Measurements from ENCODE around the gene RESP18. TPM values are rescaled to one million over a fixed set of nuclear protein-coding genes. Genes with fewer than 3 reads are reported as not detected.

RESP18 gene
- total RNA-seq, 2 experiments from 2014 or later: not detected

GRCh38 chr2:219282943-219283581 lies 49.5 kb downstream of the RESP18 start:
- CTCF ChIA-PET: interaction anchor here (4.3 kb wide), 1 partner anchor 11 kb away, joined by 36 read pairs; no protein-coding TSS in a partner anchor

GRCh38 chr2:219282375-219282774 lies 50.2 kb downstream of the RESP18 start:
- ChIA-PET CTCF (interaction anchor here (4.3 kb wide), 1 partner anchor 11 kb away, joined by 36 read pairs; no protein-coding TSS in a partner anchor), POLR2A (no interaction called here)

More at GRCh38 chr2:219282943-219283581, 49.5 kb downstream of the RESP18 start:
- POLR2A ChIA-PET: no interaction called here

GRCh38 chr2:219281588-219281987 lies 51.0 kb downstream of the RESP18 start:
- ChIA-PET CTCF (interaction anchor here (1.0 to 4.3 kb wide), 2 partner anchors 12 to 72 kb away, joined by 3 to 36 read pairs; no protein-coding TSS in a partner anchor), POLR2A (no interaction called here)

- CTCF ChIA-PET: interaction anchor here (0.6 to 5.9 kb wide), 3 partner anchors 14 to 73 kb away, joined by 3 to 76 read pairs (median 3); no protein-coding TSS in a partner anchor
- POLR2A ChIA-PET: interaction anchor here (5.4 kb wide), 1 partner anchor 27 kb away, joined by 57 read pairs; the partner anchor contains the start of genes TUBA4A and TUBA4B
Observed at GRCh38 chr2:219280651-219281050, 51.9 kb downstream of the RESP18 start.

- ChIA-PET POLR2A (interaction anchor here (1.6 to 5.4 kb wide), 5 partner anchors 14 to 80 kb away, joined by 6 to 57 read pairs (median 10); partner anchors contain the start of genes TUBA4A, TUBA4B and ZFAND2B), CTCF (interaction anchor here (1.1 to 5.9 kb wide), 6 partner anchors 15 to 60 kb away, joined by 4 to 76 read pairs (median 18); partner anchors contain the start of genes ABCB6, GLB1L, STK16 and TUBA4A)
Observed at GRCh38 chr2:219279916-219280516, 52.5 kb downstream of the RESP18 start.

GRCh38 chr2:219279151-219279915 lies 53.2 kb downstream of the RESP18 start, which contains the start of gene DNAJB2:
TSS of gene DNAJB2 (plus strand) at chr2:219279366. CDS start at chr2:219279834, 468 bp downstream.
- ChIA-PET CTCF (interaction anchor here (0.6 to 5.9 kb wide), 12 partner anchors 10 to 103 kb away, joined by 3 to 76 read pairs (median 7); partner anchors contain the start of genes ABCB6, ANKZF1, ATG9A and CNPPD1), POLR2A (interaction anchor here (0.6 to 5.4 kb wide), 12 partner anchors 15 to 607 kb away, joined by 3 to 57 read pairs (median 8); partner anchors contain the start of genes ABCB6, ANKZF1, ATG9A and GLB1L)

- POLR2A ChIA-PET: interaction anchor here (0.6 to 5.4 kb wide), 17 partner anchors 8 to 879 kb away, joined by 3 to 57 read pairs (median 6); partner anchors contain the start of genes ABCB6, ANKZF1, ATG9A and CTDSP1
- CTCF ChIA-PET: interaction anchor here (0.6 to 5.9 kb wide), 15 partner anchors 8 to 102 kb away, joined by 3 to 76 read pairs (median 5); partner anchors contain the start of genes ABCB6, ANKZF1, ATG9A and CNPPD1
Observed at GRCh38 chr2:219278655-219279150, 53.8 kb downstream of the RESP18 start.

- ChIA-PET CTCF (interaction anchor here (1.1 to 5.9 kb wide), 18 partner anchors 8 to 118 kb away, joined by 3 to 76 read pairs (median 8); partner anchors contain the start of genes ABCB6, ANKZF1, ATG9A and GLB1L), POLR2A (interaction anchor here (0.5 to 5.4 kb wide), 16 partner anchors 9 to 878 kb away, joined by 4 to 57 read pairs (median 6); partner anchors contain the start of genes ABCB6, ANKZF1, ATG9A and CTDSP1)
Observed at GRCh38 chr2:219277703-219278654, 54.6 kb downstream of the RESP18 start.

Other genes with a start within 250 kb of the RESP18 start
- 10 to 100 TPM; 20.0 to 20.9 TPM for gene NHEJ1, start 171.9 kb downstream of the RESP18 start, total RNA-seq
- 1 to 10 TPM; 1.8 to 2.9 TPM for gene SLC23A3, start 162.7 kb downstream of the RESP18 start, total RNA-seq
- gene CNPPD1, start 155.8 kb downstream of the RESP18 start, total RNA-seq: 10 to 100 TPM; 53.8 to 58.2 TPM
- gene RETREG2, start 154.5 kb downstream of the RESP18 start, total RNA-seq: 10 to 100 TPM; 68.3 to 69.1 TPM
- gene ZFAND2B, start 126.0 kb downstream of the RESP18 start, total RNA-seq: 10 to 100 TPM; 29.3 to 33.3 TPM
- gene ABCB6, start 113.8 kb downstream of the RESP18 start, total RNA-seq: 10 to 100 TPM; 20.8 to 25.6 TPM
- gene ATG9A, start 103.1 kb downstream of the RESP18 start, total RNA-seq: 10 to 100 TPM; 55.9 to 57.4 TPM
- 100 to 1,000 TPM; 109 TPM for gene ANKZF1, start 102.9 kb downstream of the RESP18 start, total RNA-seq
- gene GLB1L, start 87.3 kb downstream of the RESP18 start, total RNA-seq: 1 to 10 TPM; 3.8 to 4.2 TPM
- 10 to 100 TPM; 34.4 to 35.8 TPM for gene STK16, start 87.3 kb downstream of the RESP18 start, total RNA-seq
- gene TUBA4B, start 79.5 kb downstream of the RESP18 start, total RNA-seq: not detected
- gene TUBA4A, start 78.8 kb downstream of the RESP18 start, total RNA-seq: 100 to 1,000 TPM; 221 TPM
- gene DNAJB2, start 53.4 kb downstream of the RESP18 start, total RNA-seq: 10 to 100 TPM; 50.2 to 53.5 TPM
- under 1 TPM; 0.04 to 0.42 TPM for gene PTPRN, start 23.3 kb downstream of the RESP18 start, total RNA-seq
- 100 to 1,000 TPM; 110 to 115 TPM for gene DNPEP, start 55.2 kb upstream of the RESP18 start, total RNA-seq
- not detected for gene DES, start 85.6 kb upstream of the RESP18 start, total RNA-seq
- gene SPEG, start 102.1 kb upstream of the RESP18 start, total RNA-seq: under 1 TPM; 0.78 to 0.95 TPM
- gene GMPPA, start 166.1 kb upstream of the RESP18 start, total RNA-seq: 10 to 100 TPM; 37.5 to 40.5 TPM
- not detected for gene ASIC4, start 181.7 kb upstream of the RESP18 start, total RNA-seq
- gene CHPF, start 211.1 kb upstream of the RESP18 start, total RNA-seq: 10 to 100 TPM; 36.4 to 36.8 TPM
- gene TMEM198, start 211.3 kb upstream of the RESP18 start, total RNA-seq: 1 to 10 TPM; 5.9 to 7.1 TPM
- 1 to 10 TPM in 1 of 2 experiments, under 1 TPM in 1; 0.99 to 1.2 TPM for gene OBSL1, start 238.8 kb upstream of the RESP18 start, total RNA-seq
- not detected for gene INHA, start 239.6 kb upstream of the RESP18 start, total RNA-seq

Data from activated CD8-positive, alpha-beta memory T cell treated with anti-CD3 and anti-CD28 coated beads for 36 hours (primary cell).